Renal pelvis (tissue), 4 donors: ENCODE data around the gene ZW10. TPM values are rescaled to one million over a fixed set of nuclear protein-coding genes. Genes with fewer than 3 reads are reported as not detected.
"Not testable (repeated sequence)": the region's sequence is repeated elsewhere in the genome, so short reads cannot be mapped to it uniquely, and the experiment has no call there.

Experiments
- DNase-seq: peaks from one replicate; pipeline ENCODE4 v3.0.0-alpha.2; 2013
- polyA plus RNA-seq, 3 donors: library from polyadenylated mRNA; unstranded; fragments of 120-200 nt; gene quantifications; one replicate each; pipeline ENCODE4 v1.2.1, GENCODE V29; 2013; ENCODE audit not compliant: insufficient read length in 3 of 3

The ZW10 gene
- polyA plus RNA-seq, 3 donors: 22.5 to 25.3 (median 23.0) TPM

- DNase-seq: not testable (repeated sequence)
Observed at GRCh38 chr11:113703551-113703950, 69.9 kb downstream of the ZW10 start.

- no peak for DNase-seq
Observed at GRCh38 chr11:113701491-113701890, 72.0 kb downstream of the ZW10 start.

- DNase-seq: no peak
Observed at GRCh38 chr11:113698515-113698914, 75.0 kb downstream of the ZW10 start.

GRCh38 chr11:113697756-113698407, 75.6 kb downstream of the ZW10 start:
- DNase-seq: no peak

GRCh38 chr11:113697111-113697510, 76.4 kb downstream of the ZW10 start:
- no peak for DNase-seq

GRCh38 chr11:113695207-113695606, 78.3 kb downstream of the ZW10 start:
- DNase-seq: no peak

GRCh38 chr11:113694390-113694789, 79.1 kb downstream of the ZW10 start:
- DNase-seq: no peak

GRCh38 chr11:113693030-113693429, 80.5 kb downstream of the ZW10 start:
- no peak for DNase-seq

- no peak for DNase-seq
Observed at GRCh38 chr11:113690619-113691569, 82.6 kb downstream of the ZW10 start.

GRCh38 chr11:113689768-113690618, 83.5 kb downstream of the ZW10 start:
- DNase-seq: no peak

GRCh38 chr11:113685654-113686359, 87.7 kb downstream of the ZW10 start:
- DNase-seq: no peak

- DNase-seq: no peak
Observed at GRCh38 chr11:113684496-113684895, 89.0 kb downstream of the ZW10 start.

- no peak for DNase-seq
Observed at GRCh38 chr11:113683481-113684046, 89.9 kb downstream of the ZW10 start.

Other genes starting within 250 kb of the ZW10 start
- gene TMPRSS5, start 67.4 kb downstream of the ZW10 start, polyA plus RNA-seq: 1 to 10 TPM in 2 of 3 donors, under 1 TPM in 1; 0.56 to 2.2 (median 1.7) TPM
- not detected for gene CLDN25, start 6.1 kb upstream of the ZW10 start, polyA plus RNA-seq
- gene USP28, start 101.9 kb upstream of the ZW10 start, polyA plus RNA-seq: 10 to 100 TPM; 39.5 to 46.9 (median 40.8) TPM
- under 1 TPM; 0.06 to 0.25 (median 0.19) TPM for gene HTR3B, start 131.1 kb upstream of the ZW10 start, polyA plus RNA-seq
- gene HTR3A, start 201.4 kb upstream of the ZW10 start, polyA plus RNA-seq: under 1 TPM in 1 of 3 donors, not detected in 2; 0.11 TPM